Activated CD4-positive, alpha-beta T cell treated with anti-CD3 and anti-CD28 coated beads, Interleukin-2, amount 10 ng/mL, durations not matched to agents 24 days and 14 days (primary cell): ENCODE measurements around the gene PDK4. TPM values are rescaled to one million over a fixed set of nuclear protein-coding genes. Genes with fewer than 3 reads are reported as not detected.
"Not testable (repeated sequence)": the region's sequence is repeated elsewhere in the genome, so short reads cannot be mapped to it uniquely, and the experiment has no call there.

Experiments
- DNase-seq: peaks from one replicate; pipeline ENCODE4 v3.0.0; 2022
- H3K27ac Mint-ChIP-seq: one replicate; pipeline ENCODE4 v1.8.0; 2022; ENCODE audit warnings: mild to moderate bottlenecking, mixed read lengths
- H3K27me3 Mint-ChIP-seq: one replicate; pipeline ENCODE4 v1.8.0; 2022; ENCODE audit warnings: mixed read lengths
- H3K36me3 Mint-ChIP-seq: one replicate; pipeline ENCODE4 v1.8.0; 2022; ENCODE audit warnings: low read depth, mild to moderate bottlenecking, mixed read lengths
- H3K4me1 Mint-ChIP-seq: one replicate; pipeline ENCODE4 v1.8.0; 2021; ENCODE audit warnings: mixed read lengths
- H3K4me3 Mint-ChIP-seq: one replicate; pipeline ENCODE4 v1.8.0; 2022; ENCODE audit warnings: mild to moderate bottlenecking, moderate library complexity, mixed read lengths
- H3K9me3 Mint-ChIP-seq: one replicate; pipeline ENCODE4 v1.8.0; 2021; ENCODE audit warnings: mixed read lengths
- intact Hi-C: fragments of 100-400 bp; cut with micrococcal nuclease; formaldehyde crosslinking; loops from one replicate; pipeline ENCODE4 v1.15.1; 2023
- total RNA-seq: library from RNA; stranded (reverse); gene quantifications from 2 replicates; pipeline ENCODE4 v1.2.3, GENCODE V29; 2022

The PDK4 gene
- total RNA-seq, 1 donor from 2014 or later = not detected

DNA sequence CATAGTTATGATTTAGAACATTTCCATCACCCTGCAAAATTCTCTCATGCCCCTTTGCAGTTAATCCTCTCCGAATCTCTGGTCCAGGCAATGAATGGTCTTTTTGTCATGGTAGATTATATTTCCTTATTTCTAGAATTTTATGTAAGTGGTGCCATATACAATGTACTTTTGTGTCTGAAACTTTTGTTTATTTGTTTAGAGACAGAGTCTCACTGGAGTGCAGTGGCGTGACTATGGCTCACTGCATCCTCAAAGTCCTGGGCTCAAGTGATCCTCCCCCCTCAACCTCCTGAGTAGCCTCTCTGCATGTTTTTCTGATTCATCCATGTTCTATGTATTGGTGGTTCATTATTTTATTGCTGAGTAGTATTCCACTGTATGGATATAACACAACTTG lies 23.2 kb upstream of the PDK4 start:
- Mint-ChIP-seq H3K4me1 (no peaks in the 10 kb centered on the region), H3K27ac (no peak overlapping the region), H3K36me3 (no peaks in the 10 kb centered on the region), H3K27me3 (no peaks in the 10 kb centered on the region), H3K4me3 (no peak overlapping the region), H3K9me3 (no peaks in the 10 kb centered on the region)
- intact Hi-C loops = no loop called here
- no peak for DNase-seq

DNA sequence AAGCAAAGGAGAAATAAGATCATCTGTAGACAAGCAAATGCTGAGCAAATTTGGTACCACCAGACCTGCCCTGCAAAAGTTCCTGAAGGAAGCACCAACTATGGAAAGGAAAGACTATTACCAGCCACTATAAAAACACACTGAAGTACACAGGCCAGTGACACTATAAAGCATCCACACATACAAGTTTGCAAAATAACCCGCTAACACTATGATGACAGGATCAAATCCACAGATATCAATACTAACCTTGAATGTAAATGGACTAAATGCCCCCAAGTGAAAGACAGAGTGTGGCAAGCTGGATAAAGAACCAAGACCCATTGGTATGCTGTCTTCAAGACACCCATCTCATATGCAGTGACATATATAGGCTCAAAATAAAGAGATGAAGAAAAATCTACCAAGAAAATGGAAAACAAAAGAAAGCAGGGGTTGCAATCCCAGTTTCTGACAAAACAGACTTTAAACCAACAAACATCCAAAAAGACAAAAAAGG lies 18.2 kb upstream of the PDK4 start:
- H3K4me1 Mint-ChIP-seq = no peaks in the 10 kb centered on the region
- H3K27ac Mint-ChIP-seq = no peak overlapping the region
- no peaks in the 10 kb centered on the region for H3K36me3 Mint-ChIP-seq
- intact Hi-C loops = no loop called here
- no peak overlapping the region for H3K4me3 Mint-ChIP-seq
- H3K27me3 Mint-ChIP-seq = peaks cover 4% of the 10 kb centered on the region
- no peaks in the 10 kb centered on the region for H3K9me3 Mint-ChIP-seq
- DNase-seq = no peak

DNA sequence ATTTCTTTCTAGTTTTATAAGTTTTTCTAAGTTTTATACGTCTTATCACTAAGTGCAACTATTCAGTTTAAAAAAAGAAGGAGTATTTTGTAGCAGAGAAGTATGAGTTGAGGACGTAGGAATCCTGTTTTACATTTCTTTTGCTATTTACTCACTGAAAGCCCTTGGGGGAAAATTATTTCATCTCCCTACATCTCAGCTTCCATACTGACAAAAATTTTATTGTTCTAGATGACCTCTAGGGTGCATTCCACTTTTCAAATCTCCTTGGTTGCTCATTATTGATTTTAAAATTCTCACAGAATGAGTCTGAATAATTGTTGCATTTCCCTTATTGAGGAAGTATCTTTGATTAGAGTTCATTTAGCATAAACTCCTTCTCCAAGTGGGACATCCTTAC lies 14.9 kb upstream of the PDK4 start:
- DNase-seq = no peak
- Mint-ChIP-seq H3K9me3 (peaks cover 1% of the 10 kb centered on the region), H3K27me3 (peaks cover 6% of the 10 kb centered on the region), H3K27ac (no peak overlapping the region), H3K4me1 (no peaks in the 10 kb centered on the region), H3K4me3 (no peak overlapping the region), H3K36me3 (no peaks in the 10 kb centered on the region)
- intact Hi-C loops = no loop called here

DNA sequence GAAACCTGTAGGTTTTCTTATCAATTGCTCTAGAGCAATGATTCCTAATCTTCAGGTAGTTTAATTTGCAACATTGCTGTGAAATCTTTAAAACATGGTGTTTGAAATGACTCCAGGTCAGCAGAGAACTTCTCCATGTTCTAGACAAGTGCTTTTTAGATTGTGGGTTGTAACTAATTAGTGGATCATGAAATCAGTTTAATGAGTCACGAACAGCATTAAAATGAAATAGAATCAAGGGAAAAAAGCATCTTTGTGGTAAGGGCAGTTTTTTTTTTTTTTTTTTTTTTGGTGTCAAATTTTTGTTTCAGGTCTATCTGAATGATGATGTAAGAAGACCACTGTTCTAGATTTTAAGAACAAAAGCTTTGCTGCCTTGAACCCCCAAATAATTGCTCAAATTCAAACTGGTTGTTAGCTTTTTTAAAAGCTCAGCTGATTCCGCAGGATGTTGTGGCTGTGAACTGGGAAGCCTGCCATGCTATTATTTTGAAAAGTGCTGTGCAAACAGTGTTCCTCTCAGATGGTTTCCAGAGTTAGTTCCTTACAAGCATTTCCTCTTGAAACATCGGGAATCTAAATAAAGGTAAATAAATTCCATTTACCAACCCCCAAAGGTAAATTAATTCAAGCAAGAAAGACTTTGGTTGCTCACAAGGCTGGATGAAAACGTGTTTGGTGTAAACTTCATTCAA lies 13.1 kb upstream of the PDK4 start:
- no peak for DNase-seq
- H3K4me1 Mint-ChIP-seq = no peaks in the 10 kb centered on the region
- intact Hi-C loops = no loop called here
- peaks cover 6% of the 10 kb centered on the region for H3K27me3 Mint-ChIP-seq
- peaks cover 4% of the 10 kb centered on the region for H3K9me3 Mint-ChIP-seq
- H3K36me3 Mint-ChIP-seq = no peaks in the 10 kb centered on the region
- no peak overlapping the region for H3K4me3 Mint-ChIP-seq
- no peak overlapping the region for H3K27ac Mint-ChIP-seq

DNA sequence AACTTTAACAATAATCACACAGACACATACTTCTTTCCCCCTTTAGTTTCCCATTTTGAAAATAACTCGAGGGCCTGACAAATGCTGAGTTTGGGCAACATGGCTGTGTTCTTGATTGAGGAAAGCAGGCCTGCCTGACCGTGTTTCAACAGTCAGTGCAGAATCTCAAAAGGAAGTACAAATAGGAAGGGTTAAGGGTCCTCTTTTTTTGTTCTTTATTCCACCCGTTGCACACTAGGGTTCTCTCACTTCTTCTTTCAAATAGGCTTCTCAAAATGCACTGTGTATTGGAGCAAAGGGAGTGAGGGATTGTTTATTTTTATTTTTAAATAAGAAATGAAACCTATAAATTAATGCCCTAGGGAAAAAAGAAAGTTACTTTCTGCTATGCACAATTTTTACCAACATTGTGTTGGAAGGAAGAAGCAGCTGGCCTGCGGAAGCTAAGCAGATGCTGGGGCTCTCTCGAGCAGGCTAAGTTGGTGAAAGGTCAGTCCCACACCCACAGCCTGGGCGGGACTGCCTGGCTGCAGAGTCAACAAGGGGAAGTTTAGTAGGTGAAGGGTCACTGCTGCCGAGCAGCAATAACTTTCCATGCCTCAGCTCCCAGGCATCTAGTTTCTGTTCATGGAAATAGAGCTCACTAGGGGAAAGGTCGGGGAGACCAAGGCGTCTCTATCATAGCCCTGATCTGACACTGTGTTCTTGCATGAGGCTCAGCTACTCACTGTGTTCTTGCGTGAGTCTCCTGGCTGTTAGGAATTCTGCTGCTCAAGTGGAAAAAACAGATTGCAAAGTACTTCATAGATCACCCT lies 12.2 kb upstream of the PDK4 start:
- no peak for DNase-seq
- no peaks in the 10 kb centered on the region for H3K36me3 Mint-ChIP-seq
- H3K4me1 Mint-ChIP-seq = no peaks in the 10 kb centered on the region
- intact Hi-C loops = no loop called here
- H3K9me3 Mint-ChIP-seq = peaks cover 4% of the 10 kb centered on the region
- peaks cover 6% of the 10 kb centered on the region for H3K27me3 Mint-ChIP-seq
- H3K4me3 Mint-ChIP-seq = no peak overlapping the region
- no peak overlapping the region for H3K27ac Mint-ChIP-seq

DNA sequence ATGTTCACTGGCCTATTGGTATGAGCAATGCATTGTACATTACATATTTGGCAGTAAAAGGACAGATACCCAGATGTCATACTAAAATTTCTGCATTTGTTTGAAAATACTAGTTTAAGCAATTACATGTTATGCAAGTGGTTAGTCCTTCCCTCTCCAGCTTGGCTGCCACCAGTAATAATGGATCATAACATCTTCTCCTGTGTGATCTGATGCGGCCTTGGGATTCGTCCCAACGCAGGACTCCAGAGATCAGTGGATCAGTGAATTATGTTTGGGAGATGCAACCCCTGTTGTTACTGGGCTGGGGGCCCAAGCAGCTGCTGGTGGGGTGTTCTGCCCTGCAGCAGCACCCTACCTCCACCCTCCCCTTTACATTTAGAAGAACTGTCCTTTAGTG lies 11.2 kb upstream of the PDK4 start:
- Mint-ChIP-seq H3K36me3 (no peaks in the 10 kb centered on the region), H3K4me3 (no peak overlapping the region), H3K4me1 (no peaks in the 10 kb centered on the region), H3K27me3 (peaks cover 6% of the 10 kb centered on the region), H3K9me3 (peaks cover 4% of the 10 kb centered on the region), H3K27ac (no peak overlapping the region)
- intact Hi-C loops = no loop called here
- no peak for DNase-seq

DNA sequence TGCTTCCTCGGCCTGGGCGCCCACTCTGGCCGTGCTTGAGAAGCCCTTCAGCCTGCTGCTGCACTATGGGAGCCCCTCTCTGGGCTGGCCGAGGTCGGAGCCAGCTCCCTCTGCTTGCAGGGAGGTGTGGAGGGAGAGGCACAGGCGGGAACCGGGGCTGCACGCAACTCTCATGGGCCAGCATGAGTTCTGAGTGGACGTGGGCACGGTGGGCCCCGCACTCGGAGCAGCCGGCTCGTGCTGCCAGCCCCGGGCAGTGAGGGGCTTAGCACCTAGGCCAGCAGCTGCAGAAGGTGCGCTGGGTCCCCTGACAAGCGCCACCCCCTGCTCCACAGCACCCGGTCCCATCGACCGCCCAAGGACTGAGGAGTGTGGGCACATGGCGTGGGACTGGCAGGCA lies 9.0 kb upstream of the PDK4 start:
- H3K9me3 Mint-ChIP-seq = peaks cover 4% of the 10 kb centered on the region
- H3K4me3 Mint-ChIP-seq = no peak overlapping the region
- no peak overlapping the region for H3K27ac Mint-ChIP-seq
- intact Hi-C loops = no loop called here
- DNase-seq = no peak
- H3K27me3 Mint-ChIP-seq = peaks cover 3% of the 10 kb centered on the region
- no peaks in the 10 kb centered on the region for H3K4me1 Mint-ChIP-seq
- no peaks in the 10 kb centered on the region for H3K36me3 Mint-ChIP-seq

DNA sequence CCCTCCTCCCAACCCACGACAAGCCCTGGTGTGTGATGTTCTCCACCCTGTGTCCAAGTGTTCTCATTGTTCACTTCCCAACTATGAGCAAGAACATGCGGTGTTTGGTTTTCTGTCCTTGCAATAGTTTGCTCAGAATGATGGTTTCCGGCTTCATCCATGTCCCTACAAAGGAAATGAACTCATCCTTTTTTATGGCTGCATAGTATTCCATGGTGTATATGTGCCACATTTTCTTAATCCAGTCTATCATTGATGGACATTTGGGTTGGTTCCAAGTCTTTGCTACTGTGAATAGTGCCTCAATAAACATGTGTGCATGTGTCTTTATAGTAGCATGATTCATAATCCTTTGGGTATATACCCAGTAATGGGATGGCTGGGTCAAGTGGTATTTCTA lies 8.5 kb upstream of the PDK4 start:
- H3K27ac Mint-ChIP-seq, H3K4me1 Mint-ChIP-seq, intact Hi-C loops, H3K36me3 Mint-ChIP-seq, H3K4me3 Mint-ChIP-seq, H3K27me3 Mint-ChIP-seq, H3K9me3 Mint-ChIP-seq, DNase-seq: not testable (repeated sequence)

DNA sequence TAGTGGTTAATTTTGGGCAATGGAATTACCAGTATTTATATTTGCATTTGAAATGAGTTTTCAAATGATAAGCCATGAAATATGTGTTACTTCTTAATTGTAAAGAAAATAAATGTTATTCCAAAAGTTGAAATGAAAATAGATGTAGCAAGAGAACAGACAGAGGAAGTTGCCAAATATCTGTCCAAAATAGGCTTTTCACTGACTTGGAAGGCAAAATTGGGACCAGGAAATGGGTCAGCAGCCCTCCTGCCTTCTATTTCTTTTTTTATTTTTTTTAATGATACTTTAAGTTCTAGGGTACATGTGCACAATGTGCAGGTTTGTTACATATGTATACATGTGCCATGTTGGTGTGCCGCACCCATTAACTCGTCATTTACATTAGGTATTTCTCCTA lies 8.1 kb upstream of the PDK4 start:
- H3K4me3 Mint-ChIP-seq, H3K9me3 Mint-ChIP-seq, H3K27ac Mint-ChIP-seq, intact Hi-C loops, DNase-seq, H3K4me1 Mint-ChIP-seq, H3K27me3 Mint-ChIP-seq, H3K36me3 Mint-ChIP-seq: not testable (repeated sequence)

DNA sequence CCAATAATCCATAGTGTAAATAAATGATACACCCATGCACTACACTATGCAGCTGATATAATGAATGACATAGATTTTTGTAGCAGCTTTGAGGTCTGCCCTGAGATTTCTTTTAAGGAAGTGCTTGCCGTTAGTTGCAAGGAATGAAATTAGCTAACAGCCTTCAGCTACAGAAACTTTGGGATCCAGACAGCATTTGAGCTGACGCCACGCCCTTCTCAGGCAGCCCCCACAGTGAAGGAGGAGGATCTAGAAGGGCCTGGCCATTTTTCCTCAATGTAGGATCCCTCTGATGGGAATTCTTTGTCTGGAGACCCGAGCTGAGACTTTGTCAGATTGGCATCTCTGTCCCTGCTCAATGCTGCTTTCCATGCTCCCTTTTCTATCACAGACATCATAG lies 6.1 kb upstream of the PDK4 start:
- no peaks in the 10 kb centered on the region for H3K36me3 Mint-ChIP-seq
- DNase-seq = no peak
- peaks cover 8% of the 10 kb centered on the region for H3K27me3 Mint-ChIP-seq
- no peak overlapping the region for H3K4me3 Mint-ChIP-seq
- H3K4me1 Mint-ChIP-seq = no peaks in the 10 kb centered on the region
- intact Hi-C loops = no loop called here
- no peak overlapping the region for H3K27ac Mint-ChIP-seq
- H3K9me3 Mint-ChIP-seq = peaks cover 4% of the 10 kb centered on the region

DNA sequence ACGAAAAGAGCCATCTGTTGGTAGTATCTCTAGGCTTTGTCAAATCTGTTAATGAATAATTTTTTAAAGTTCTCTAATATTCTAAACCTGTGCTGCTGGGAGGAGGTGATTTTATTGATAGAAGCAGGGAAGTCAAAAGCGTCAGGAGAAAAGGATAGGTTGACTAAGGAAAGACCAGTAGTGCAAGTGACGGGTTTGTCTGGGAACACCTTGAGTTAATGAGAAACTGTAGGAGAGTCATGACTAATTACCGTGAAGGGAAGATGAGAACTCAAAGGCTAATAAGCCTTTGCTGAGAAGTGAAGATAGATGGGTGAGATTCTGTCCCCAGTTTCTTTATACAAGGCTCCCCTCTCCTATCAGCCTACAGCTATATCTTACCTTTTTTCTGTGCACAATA lies 5.0 kb upstream of the PDK4 start:
- peaks cover 17% of the 10 kb centered on the region for H3K27me3 Mint-ChIP-seq
- intact Hi-C loops = no loop called here
- H3K36me3 Mint-ChIP-seq = no peaks in the 10 kb centered on the region

DNA sequence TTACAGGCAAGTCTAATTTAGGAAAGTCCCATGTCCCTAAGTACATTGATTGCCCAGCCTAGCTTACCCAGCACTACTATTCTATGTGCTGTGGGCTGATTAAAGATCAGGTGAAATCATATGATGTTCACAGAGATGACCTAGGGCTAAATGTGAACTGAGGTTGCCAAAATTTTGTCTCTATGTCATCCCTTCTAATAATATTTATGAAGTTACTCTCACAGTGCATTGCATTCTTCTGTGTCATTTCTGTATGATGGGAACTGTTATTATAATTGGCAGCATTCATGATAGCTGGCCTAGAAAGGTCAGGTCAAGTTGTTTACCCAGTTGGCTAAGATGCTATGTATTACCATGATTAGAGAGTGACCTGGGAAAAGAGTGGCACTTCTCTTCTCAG lies 2.8 kb upstream of the PDK4 start:
- Mint-ChIP-seq H3K4me1 (no peaks in the 10 kb centered on the region), H3K36me3 (no peaks in the 10 kb centered on the region), H3K27me3 (peaks cover 26% of the 10 kb centered on the region), H3K4me3 (no peak overlapping the region), H3K9me3 (no peaks in the 10 kb centered on the region), H3K27ac (no peak overlapping the region)
- intact Hi-C loops = no loop called here
- no peak for DNase-seq

More for the DNA sequence above, 5.0 kb upstream of the PDK4 start:
- Mint-ChIP-seq H3K4me1 (no peaks in the 10 kb centered on the region), H3K9me3 (peaks cover 4% of the 10 kb centered on the region), H3K27ac (no peak overlapping the region), H3K4me3 (no peak overlapping the region)
- no peak for DNase-seq

DNA sequence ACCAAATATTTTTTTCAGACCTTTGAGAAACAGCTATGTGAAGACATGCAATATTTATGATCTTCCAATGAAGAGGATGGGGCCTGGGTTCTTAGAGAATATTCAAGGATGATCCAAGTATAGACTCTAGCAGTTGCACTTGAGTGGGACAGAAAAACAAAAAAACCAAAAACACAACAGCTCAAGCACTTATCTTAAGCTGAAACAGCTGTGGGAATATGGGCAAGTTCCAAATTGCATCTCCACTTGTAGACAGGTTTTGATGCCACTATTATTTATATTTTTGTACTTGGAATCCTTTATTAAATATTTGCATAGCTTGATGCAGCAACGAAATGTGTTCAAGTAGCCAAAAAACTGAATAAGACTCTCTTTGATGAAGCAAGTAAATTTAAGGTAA lies 2.2 kb upstream of the PDK4 start:
- intact Hi-C loops = no loop called here
- Mint-ChIP-seq H3K27ac (no peak overlapping the region), H3K4me3 (no peak overlapping the region), H3K9me3 (no peaks in the 10 kb centered on the region), H3K27me3 (peaks cover 26% of the 10 kb centered on the region), H3K36me3 (no peaks in the 10 kb centered on the region), H3K4me1 (no peaks in the 10 kb centered on the region)
- no peak for DNase-seq

DNA sequence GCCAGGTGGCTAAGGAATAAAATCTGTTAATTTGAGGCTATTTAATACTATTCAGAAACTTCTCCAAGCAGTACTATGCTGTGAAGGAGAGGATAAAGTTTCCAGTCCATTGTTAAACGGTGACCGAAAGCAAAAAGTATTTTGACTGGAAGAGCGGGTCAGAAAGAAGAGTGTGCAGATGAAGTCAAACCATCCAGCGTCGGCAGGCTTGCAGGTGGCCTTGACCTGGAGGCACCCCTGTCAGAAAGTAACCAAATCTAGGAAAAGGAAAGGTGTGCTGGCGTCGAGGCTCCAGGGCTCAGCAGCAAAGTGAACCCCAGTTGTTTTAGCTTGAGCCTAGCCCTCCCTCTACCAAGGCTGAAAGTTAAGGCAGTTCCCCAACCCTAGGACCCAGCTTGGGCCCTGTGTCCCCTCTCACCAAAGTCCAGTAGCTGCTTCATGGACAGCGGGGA lies 544 bp downstream of the PDK4 start:
- Mint-ChIP-seq H3K4me3 (no peak overlapping the region), H3K36me3 (no peaks in the 10 kb centered on the region), H3K9me3 (no peaks in the 10 kb centered on the region), H3K4me1 (no peaks in the 10 kb centered on the region), H3K27me3 (peaks cover 28% of the 10 kb centered on the region), H3K27ac (no peak overlapping the region)
- no peak for DNase-seq
- intact Hi-C loops = no loop called here
